Common myeloid progenitor, CD34-positive (primary cell): ENCODE data around the gene TUFT1.

ENCODE experiments used
- CTCF ChIA-PET: fragments of 350-600 bp; sonication (Branson Sonifier 250); formaldehyde crosslinking; loops from one replicate; lab custom pipeline; 2021; ENCODE audit warnings: antibody characterized with exemption; lab: Charles Lee
- POLR2A ChIA-PET: fragments of 350-600 bp; sonication (Branson Sonifier 250); formaldehyde crosslinking; loops from one replicate; lab custom pipeline; 2021; ENCODE audit warnings: antibody characterized with exemption; lab: Charles Lee
- DNase-seq, 3 donors: peaks; one replicate each; pipeline versions ENCODE4 v3.0.0 to v3.0.0-alpha.2; 2013
- H3K27ac ChIP-seq, 2 experiments: 1 replicate in 1 of 2; 2 replicates in 1 of 2; pipeline ENCODE4 v1.7.0; 2013; ENCODE audit warnings: inconsistent platforms in 2 of 2, low read length in 2 of 2, mild to moderate bottlenecking in 2 of 2, low read depth in 1 of 2, moderate library complexity in 1 of 2; ENCODE audit not compliant: severe bottlenecking in 2 of 2, insufficient read depth in 1 of 2, poor library complexity in 1 of 2
- H3K27me3 ChIP-seq, 5 experiments: replicated peaks in 2 of 5; 1 replicate in 3 of 5; 2 replicates in 2 of 5; pipeline versions ENCODE4 v1.6.1 to v1.7.0; 2013; ENCODE audit warnings: low read length in 4 of 5, mild to moderate bottlenecking in 2 of 5, moderate library complexity in 2 of 5, inconsistent platforms in 1 of 5; ENCODE audit not compliant: insufficient read depth in 5 of 5, control insufficient read depth in 4 of 5
- H3K36me3 ChIP-seq, 4 experiments: 1 replicate in 2 of 4; 2 replicates in 2 of 4; pipeline versions ENCODE4 v1.6.1 to v1.7.0; 2013; ENCODE audit warnings: low read length in 3 of 4, control low read depth in 1 of 4, mild to moderate bottlenecking in 1 of 4; ENCODE audit not compliant: control insufficient read depth in 4 of 4, insufficient read depth in 4 of 4
- H3K4me1 ChIP-seq, 4 experiments: 1 replicate in 3 of 4; 2 replicates in 1 of 4; pipeline versions ENCODE4 v1.6.1 to v1.7.1; 2013; ENCODE audit warnings: low read length in 3 of 4, mild to moderate bottlenecking in 3 of 4, control low read depth in 1 of 4, inconsistent platforms in 1 of 4, moderate library complexity in 1 of 4; ENCODE audit not compliant: control insufficient read depth in 4 of 4, insufficient read depth in 4 of 4; ENCODE audit errors: control extremely low read depth in 1 of 4
- H3K4me3 ChIP-seq, 7 experiments: 1 replicate in 4 of 7; 2 replicates in 3 of 7; pipeline versions ENCODE4 v1.5.1 to v1.7.0; 2013; ENCODE audit warnings: mild to moderate bottlenecking in 7 of 7, low read length in 6 of 7, moderate library complexity in 6 of 7, inconsistent platforms in 2 of 7, low read depth in 2 of 7, control low read depth in 1 of 7; ENCODE audit not compliant: insufficient read depth in 4 of 7, control insufficient read depth in 1 of 7; ENCODE audit errors: extremely low read depth in 1 of 7
- H3K9me3 ChIP-seq, 5 experiments: 1 replicate in 4 of 5; 2 replicates in 1 of 5; pipeline versions ENCODE4 v1.6.1 to v1.7.1; 2013; ENCODE audit warnings: low read length in 4 of 5, mild to moderate bottlenecking in 2 of 5, inconsistent platforms in 1 of 5, low read depth in 1 of 5, moderate library complexity in 1 of 5; ENCODE audit not compliant: control insufficient read depth in 4 of 5, insufficient read depth in 2 of 5; ENCODE audit errors: control extremely low read depth in 1 of 5
- WGBS: methylation state at CpG from one replicate; pipeline ENCODE4 v1.1.5; 2013; ENCODE audit not compliant: insufficient coverage; 5-methylcytosine and 5-hydroxymethylcytosine counted together

The TUFT1 gene

DNA sequence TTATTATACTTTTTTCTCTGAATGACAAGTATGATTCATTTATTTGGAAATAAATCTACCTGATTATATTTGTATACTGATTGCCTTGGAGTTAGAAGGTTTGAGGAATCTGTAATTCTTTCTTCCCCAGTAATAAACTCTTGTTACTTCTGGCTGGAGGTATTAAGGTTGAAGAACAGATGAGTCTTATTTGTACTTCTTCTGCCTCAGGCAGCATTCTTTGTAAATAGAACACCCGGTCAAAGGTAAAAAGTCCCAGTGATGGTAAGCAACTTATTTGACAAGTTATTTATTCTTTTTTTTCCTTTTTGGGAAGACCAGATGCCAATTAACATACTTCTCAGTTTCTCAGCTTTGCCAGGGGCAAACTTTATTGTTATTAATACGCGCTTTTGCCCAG lies 84.7 kb downstream of the TUFT1 start:
- H3K4me1 ChIP-seq = peaks cover 0 to 19% (median 0%) of the 10 kb centered on the region in 4 experiments
- POLR2A ChIA-PET = no interaction called here

DNA sequence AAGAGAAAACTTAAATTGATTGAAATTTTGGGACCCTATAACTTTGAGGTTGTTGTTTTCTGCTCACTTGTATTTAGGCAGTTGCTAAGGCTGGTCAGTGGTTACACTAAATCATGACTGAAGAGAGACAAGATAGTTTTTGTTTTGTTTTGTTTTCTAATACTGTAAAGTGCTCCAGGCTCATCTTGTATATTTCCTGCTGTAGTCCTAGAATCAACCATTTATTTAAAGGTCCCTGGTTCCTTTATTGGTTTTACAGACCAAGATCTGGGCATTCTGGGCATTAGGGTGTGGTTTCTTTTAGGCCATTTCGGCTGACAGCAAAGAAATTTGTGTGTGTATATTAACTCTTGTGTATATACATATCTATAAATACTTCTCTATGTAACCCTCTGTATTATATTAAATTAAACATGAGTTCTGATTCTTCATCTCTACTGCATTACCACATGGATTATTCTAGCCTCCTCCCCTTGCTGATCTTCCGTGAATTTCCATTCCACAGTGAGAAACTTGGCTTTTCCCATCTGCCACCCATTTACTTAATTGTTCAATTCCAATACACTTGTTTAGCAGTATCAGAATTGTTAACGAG lies 86.7 kb downstream of the TUFT1 start:
- ChIA-PET CTCF (no interaction called here), POLR2A (no interaction called here)
- no peaks in the 10 kb centered on the region for H3K9me3 ChIP-seq
- H3K4me1 ChIP-seq = peaks cover 0 to under 1% (median 0%) of the 10 kb centered on the region in 4 experiments
- no peaks in the 10 kb centered on the region for H3K36me3 ChIP-seq
- H3K27me3 ChIP-seq = no peaks in the 10 kb centered on the region
- DNase-seq = no peak
- no peak overlapping the region for H3K27ac ChIP-seq
- 100% methylated on average over 2 of the region's 3 CpGs for WGBS
- H3K4me3 ChIP-seq = no peak overlapping the region

More for the DNA sequence above, 84.7 kb downstream of the TUFT1 start:
- no peak for DNase-seq
- Histone ChIP-seq H3K27me3 (no peaks in the 10 kb centered on the region), H3K9me3 (no peaks in the 10 kb centered on the region), H3K36me3 (no peaks in the 10 kb centered on the region), H3K4me3 (no peak overlapping the region), H3K27ac (no peak overlapping the region)
- CTCF ChIA-PET = interaction anchor here (1.8 kb wide), 1 partner anchor 10 kb away, joined by 5 read pairs; no protein-coding TSS in a partner anchor
- WGBS = 100% methylated on average over 2 of the region's 3 CpGs

DNA sequence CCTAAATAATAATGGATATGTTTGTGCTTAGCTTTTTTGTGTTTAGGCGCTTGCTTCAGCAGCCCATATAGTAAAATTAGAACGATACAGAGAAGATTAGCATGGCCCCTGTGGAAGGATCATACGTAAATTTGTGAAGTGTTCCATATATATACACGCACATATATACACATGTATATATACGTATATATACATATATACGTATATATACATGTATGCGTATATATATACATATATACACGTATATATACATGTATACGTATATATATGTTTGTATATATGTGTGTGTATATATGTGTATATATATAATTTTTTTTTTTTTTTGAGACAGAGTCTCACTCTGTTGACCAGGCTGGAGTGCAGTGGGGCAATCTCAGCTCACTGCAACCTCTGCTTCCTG lies 89.2 kb downstream of the TUFT1 start:
- H3K27me3 ChIP-seq = no peaks in the 10 kb centered on the region
- ChIA-PET POLR2A (no interaction called here), CTCF (interaction anchor here (0.9 to 1.4 kb wide), 2 partner anchors 9 to 35 kb away, joined by 3 to 4 read pairs; no protein-coding TSS in a partner anchor)

More for the DNA sequence above, 89.2 kb downstream of the TUFT1 start:
- H3K4me1 ChIP-seq = no peaks in the 10 kb centered on the region
- H3K36me3 ChIP-seq = no peaks in the 10 kb centered on the region
- no peak for DNase-seq
- H3K27ac ChIP-seq = no peak overlapping the region
- H3K9me3 ChIP-seq = no peaks in the 10 kb centered on the region
- H3K4me3 ChIP-seq = no peak overlapping the region
- WGBS = no CpG with 5 or more reads among the region's 9 CpGs
